Measurements from ENCODE around the gene NEU4.
"Not testable (repeated sequence)": the region's sequence is repeated elsewhere in the genome, so short reads cannot be mapped to it uniquely, and the experiment has no call there.

The NEU4 gene

DNA sequence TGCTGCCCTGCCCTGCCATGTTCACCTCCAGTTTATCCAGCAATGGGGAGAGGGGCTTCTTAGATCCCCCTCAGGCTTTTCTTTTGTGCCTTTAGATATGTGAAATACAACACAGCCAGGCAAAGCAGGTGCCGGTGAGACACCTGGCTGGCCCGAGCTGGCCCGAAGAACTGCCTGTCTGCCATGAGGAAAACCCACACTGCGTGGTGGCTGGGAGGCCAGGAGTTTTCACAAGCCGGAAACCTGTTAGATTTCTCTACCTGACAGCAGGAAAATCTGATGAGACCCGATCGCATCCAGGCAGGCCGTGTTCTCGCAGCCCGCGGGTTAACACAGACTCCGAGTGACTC is 38.1 kb upstream of the NEU4 start:
- Mint-ChIP-seq H3K36me3 (peaks cover 2 to 3% of the 10 kb centered on the region in 2 donors), H3K27me3 (peaks cover 7 to 17% of the 10 kb centered on the region in 2 donors), H3K4me1 (peaks cover 12 to 19% of the 10 kb centered on the region in 2 donors), H3K27ac (no peak overlapping the region), H3K4me3 (no peak overlapping the region), H3K9me3 (no peaks in the 10 kb centered on the region)
- DNase-seq (no peak), ATAC-seq (replicated peaks) (no peak)

DNA sequence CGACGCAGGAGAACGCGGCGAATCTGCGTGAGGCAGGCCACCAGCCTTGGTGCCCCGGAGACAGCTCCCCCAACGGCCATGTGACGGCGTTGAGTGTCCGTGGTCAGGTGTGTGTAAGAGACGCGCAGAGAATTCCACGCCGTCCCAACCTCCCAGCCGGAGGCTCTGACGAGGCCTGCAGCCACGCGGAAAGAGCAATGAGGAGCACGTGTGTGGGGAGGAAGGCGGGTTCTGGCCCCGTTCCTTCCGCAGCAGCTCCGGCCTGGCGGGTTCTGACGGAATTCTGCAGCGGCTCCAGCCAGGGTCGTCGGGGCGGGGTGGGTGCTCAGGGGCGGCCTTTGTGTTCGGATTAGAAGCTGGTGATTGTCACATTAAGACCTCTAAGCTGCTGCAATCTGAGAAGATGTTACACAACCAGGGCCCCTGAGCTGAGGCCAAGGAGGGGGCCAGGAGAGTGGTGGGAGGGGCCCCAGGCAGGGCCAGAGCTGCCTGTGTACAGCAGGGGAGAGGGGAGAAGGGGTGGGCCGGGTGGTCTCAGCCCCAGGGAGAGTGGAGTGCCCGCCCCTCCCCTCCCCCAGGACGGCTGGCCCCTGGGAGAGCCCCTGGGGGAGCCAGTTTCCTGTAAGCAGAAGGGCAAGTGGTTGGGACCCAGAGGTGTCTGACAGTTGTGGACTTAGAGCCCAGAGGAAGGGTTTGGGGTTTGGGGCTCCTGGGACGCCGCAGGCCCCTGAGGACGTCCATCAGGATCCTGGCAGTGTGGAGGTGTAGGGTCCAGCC is 37.5 kb upstream of the NEU4 start:
- ATAC-seq (replicated peaks) = peak in 1 of 2 donors; percentile 36
- Mint-ChIP-seq H3K27me3 (peaks cover 7 to 17% of the 10 kb centered on the region in 2 donors), H3K4me3 (peak overlapping the region; percentile 66 to 75), H3K4me1 (peaks cover 12 to 19% of the 10 kb centered on the region in 2 donors), H3K36me3 (peaks cover 2 to 3% of the 10 kb centered on the region in 2 donors), H3K27ac (peak overlapping the region; percentile 89), H3K9me3 (no peaks in the 10 kb centered on the region)
- DNase-seq = no peak

DNA sequence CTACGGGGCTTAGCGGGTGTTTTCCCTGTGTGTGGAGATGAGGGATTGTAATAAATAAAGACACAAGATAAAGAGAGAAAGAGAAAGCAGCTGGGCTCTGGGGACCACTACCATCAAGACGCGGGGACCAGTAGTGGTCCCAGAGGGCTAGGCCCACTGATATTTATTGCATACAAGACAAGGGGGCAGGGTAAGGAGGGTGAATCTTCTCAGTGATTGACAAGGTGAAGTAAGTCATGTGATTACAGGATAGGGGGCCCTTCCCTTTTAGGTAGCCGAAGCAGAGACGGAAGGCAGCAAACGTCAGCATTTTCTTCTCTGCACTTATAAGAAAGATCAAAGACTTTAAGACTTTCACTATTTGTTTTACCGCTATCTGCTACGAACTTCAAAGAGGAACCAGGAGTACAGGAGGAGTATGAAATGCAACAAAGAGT is 36.9 kb upstream of the NEU4 start:
- peaks cover 12 to 19% of the 10 kb centered on the region in 2 donors for H3K4me1 Mint-ChIP-seq
- ATAC-seq (replicated peaks) (peak in 1 of 2 donors; percentile 59), DNase-seq (peak; percentile 27)
- H3K9me3 Mint-ChIP-seq = no peaks in the 10 kb centered on the region
- H3K27me3 Mint-ChIP-seq = peaks cover 7 to 17% of the 10 kb centered on the region in 2 donors
- H3K4me3 Mint-ChIP-seq = peak overlapping the region; percentile 66 to 75
- H3K36me3 Mint-ChIP-seq = peaks cover 2 to 3% of the 10 kb centered on the region in 2 donors
- H3K27ac Mint-ChIP-seq = peak overlapping the region; percentile 89

DNA sequence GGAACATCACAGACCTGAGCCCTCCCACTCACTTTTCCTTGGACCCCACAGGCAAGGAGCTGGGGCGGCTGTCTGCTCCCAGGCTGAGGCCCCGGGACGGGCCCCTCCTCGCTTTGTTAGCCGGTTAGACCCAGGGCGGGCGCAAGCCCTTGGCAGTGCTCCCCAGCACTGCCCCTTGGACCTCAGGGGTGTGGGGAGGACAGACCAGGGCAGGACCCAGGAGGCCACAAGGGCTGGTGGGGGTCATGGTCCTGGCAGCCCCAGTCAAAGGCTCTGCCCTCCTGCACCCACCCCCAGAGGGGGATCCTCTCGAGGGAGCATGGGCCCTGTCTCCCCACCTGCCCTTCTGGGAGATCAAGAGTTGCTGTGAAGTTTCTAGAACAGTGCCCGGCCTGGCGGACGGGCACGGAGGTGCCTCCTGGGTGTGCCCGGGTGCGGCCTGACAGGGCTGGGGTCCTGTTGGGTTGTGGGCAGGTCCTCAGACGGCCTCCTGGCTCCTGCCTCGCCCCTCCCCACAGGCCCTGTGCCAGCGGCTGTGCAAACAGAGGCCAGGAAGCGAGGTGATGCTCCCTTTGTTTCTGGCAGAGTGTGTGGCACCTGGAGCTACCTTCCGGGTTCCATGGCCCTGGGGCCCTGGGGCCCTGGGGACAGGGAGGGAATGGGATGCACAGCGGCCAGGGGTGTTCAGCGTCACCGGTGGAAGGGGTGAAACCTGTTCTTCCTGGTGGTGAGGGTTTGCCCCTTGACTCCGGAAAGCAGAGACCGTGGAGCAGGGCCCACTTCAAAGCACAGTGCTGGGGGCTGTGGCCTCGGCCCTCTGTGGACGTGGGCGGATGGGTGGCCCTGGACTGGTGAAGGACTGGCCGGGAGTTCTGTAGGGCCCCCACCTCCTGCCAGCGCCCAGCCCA is 35.2 kb upstream of the NEU4 start:
- Mint-ChIP-seq H3K4me1 (peaks cover 12 to 19% of the 10 kb centered on the region in 2 donors), H3K27ac (no peak overlapping the region), H3K36me3 (peaks cover 2 to 3% of the 10 kb centered on the region in 2 donors), H3K27me3 (peaks cover 7 to 17% of the 10 kb centered on the region in 2 donors), H3K9me3 (no peaks in the 10 kb centered on the region), H3K4me3 (no peak overlapping the region)
- DNase-seq = no peak
- no peak for ATAC-seq (replicated peaks)

DNA sequence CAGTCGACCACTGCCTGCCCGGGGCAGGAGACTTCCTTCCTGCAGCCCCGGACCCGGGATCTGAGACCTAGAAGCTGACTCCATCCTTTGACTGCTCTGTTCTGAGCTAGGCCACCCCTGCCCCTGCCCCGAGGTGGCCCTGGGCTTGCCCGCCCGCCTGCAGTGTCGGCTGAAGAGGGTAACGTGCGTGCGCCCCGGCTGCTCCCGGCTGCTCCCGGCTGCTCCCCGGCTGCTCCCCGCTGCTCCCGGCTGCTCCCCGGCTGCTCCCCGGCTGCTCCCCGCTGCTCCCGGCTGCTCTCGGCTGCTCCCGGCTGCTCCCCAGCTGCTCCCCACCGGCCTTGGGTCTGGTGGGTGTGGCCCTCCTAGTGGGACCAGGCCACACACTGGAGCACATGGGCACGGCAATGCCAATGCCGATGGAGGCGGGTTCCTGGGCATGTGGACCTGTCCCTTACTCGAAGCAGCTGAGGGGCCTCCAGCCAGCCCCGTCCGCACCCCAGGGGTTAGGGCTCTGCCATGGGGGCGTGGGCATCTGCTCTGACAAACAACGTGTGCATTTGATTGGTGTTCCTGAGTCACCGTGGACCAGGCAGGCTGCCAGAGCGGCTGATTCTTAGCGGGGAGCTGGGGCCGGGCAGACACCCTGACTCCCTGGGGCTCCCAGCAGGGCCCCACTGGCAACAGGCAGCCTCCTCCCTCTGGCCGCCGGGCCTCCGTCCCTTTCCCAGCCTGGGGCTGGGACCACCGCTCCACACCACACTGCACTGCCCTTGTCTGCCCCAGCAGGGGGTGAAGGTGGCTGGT is 34.4 kb upstream of the NEU4 start:
- no peaks in the 10 kb centered on the region for H3K9me3 Mint-ChIP-seq
- DNase-seq (no peak), ATAC-seq (replicated peaks) (no peak)
- peaks cover 2 to 7% of the 10 kb centered on the region in 2 donors for H3K36me3 Mint-ChIP-seq
- H3K4me1 Mint-ChIP-seq = peaks cover 12 to 19% of the 10 kb centered on the region in 2 donors
- H3K27ac Mint-ChIP-seq = no peak overlapping the region
- peaks cover 7 to 17% of the 10 kb centered on the region in 2 donors for H3K27me3 Mint-ChIP-seq
- no peak overlapping the region for H3K4me3 Mint-ChIP-seq

DNA sequence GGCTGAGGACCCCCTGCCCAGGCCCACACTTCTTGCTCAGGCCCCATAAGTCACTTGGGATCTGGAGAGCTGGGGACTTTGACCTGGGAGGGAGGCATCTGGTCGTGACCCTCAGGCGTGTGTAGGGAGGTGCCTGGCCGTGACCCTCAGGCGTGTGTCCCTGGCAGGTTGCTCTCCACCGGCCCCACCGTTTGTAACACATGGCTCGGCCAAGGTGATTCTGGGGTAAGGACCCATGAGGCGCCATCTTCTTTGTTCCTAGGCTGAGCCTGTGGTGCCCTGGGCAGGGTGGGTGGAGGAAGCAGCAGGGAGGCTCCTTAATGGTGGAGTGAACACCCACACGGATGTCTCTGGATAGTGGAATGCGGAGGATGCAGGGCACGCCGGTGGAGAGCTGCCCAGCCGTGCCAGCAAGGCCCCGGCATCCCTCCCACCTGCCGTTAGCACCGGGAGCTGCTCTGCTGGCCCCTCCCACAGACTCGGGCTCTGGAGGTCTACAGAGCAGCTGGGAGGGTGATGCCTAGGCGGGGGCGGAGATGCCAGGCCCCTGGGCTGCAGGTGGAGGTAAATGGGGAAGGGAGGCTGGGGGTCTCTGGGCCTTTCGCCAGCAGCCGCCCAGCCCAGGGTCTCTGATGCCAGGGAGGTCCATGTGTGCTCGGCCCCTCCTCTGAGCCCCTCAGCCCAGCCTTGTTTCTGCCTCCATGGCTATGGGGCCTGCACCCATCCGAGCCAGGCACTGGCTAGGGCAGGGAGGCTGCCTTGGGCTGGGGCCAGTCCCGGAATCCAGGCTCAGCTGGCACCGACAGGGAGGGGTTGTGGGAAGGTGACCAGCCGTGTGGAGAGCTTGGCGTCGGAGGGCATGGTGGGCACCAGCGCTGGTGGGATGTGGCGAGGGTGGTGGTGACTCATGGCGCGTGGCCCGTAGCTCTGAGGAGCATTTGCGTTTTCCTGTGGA is 33.5 kb upstream of the NEU4 start:
- Mint-ChIP-seq H3K27me3 (peaks cover 7 to 17% of the 10 kb centered on the region in 2 donors), H3K27ac (peak overlapping the region; percentile 47), H3K4me1 (peaks cover 12 to 19% of the 10 kb centered on the region in 2 donors), H3K4me3 (no peak overlapping the region), H3K9me3 (no peaks in the 10 kb centered on the region), H3K36me3 (peaks cover 2 to 5% of the 10 kb centered on the region in 2 donors)
- DNase-seq (no peak), ATAC-seq (replicated peaks) (no peak)

DNA sequence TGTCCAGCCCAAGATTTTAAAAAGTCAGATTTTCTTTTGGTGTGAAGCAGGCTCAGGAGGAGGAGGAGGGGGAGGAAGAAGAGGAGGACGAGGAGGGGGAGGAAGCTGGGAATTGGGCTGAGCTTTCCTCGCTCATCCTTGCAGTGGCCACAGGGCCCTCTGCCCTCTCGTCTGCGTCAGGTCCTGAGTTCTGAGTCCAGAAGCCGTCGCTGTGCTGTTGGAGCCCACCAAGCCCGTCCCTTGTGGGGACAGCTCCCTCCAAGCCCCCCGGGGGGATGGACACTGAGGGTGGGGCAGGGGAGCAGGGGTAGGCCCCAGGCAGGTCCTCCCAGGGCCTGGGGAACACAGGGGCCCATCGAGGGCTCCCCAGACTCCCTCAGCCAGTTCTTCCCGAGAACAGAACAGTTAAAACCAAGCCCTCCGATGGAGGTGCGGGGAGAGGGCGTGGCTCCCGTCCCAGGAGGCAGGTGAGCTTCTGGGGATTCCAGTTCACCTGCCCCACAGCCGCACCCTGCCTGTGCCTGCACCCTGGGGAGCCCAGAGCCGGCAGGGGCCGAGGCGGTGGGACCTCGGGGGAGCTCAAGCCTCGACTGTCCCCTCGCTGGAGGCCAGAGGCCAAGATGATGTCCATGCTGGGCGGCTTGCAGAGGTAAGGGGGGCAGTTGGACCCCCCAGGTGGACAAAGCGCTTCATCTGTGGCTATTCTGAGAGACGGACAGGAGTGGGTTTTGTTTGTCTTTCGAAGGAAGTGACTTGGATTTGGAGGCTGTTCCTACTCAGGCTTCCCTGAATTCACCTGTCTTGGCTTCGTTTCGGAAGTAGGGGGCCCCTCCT is 32.4 kb upstream of the NEU4 start, which contains the start of gene GAL3ST2:
Gene GAL3ST2 (plus strand): TSS at position 487 of the 834 bp plus-strand sequence. CDS start 134 bp downstream, at position 621.
- no peak for ATAC-seq (replicated peaks)
- H3K36me3 Mint-ChIP-seq = peaks cover 0 to 4% of the 10 kb centered on the region in 2 donors
- H3K27ac Mint-ChIP-seq = no peak within 1 kb of the TSS
- no peak for DNase-seq
- no peaks in the 10 kb centered on the region for H3K9me3 Mint-ChIP-seq
- H3K4me3 Mint-ChIP-seq = no peak within 1 kb of the TSS
- peaks cover 9 to 16% of the 10 kb centered on the region in 2 donors for H3K4me1 Mint-ChIP-seq
- H3K27me3 Mint-ChIP-seq = peaks cover 7 to 17% of the 10 kb centered on the region in 2 donors

DNA sequence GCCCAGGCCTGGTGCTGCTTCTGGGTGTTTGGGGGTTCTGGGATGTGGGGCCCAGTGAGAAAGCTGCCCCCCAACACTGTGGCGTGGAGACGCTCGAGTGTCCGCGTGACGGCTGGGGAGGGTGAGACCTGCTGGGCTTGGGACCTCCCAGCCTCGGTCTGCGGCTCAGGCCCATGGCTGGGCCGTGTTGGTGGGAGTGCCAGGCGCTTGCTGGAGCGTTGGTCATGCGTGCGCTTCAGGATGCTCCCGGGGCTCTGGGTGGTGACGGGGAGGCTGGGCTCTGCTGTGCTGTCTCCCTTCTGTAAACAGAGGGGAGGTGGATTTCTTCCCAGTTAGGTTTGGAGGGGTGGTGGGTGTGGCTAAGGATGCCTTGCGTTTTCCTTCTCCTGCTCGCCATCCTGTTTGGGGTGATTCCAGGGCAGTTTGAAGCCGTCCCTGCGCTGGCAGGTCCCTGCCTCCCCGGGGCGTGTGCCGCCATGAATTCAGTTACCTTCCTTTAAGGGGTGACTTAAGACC is 31.8 kb upstream of the NEU4 start:
- Mint-ChIP-seq H3K27ac (no peak overlapping the region), H3K4me3 (no peak overlapping the region), H3K36me3 (peaks cover 0 to 4% of the 10 kb centered on the region in 2 donors), H3K9me3 (no peaks in the 10 kb centered on the region), H3K4me1 (peaks cover 4 to 10% of the 10 kb centered on the region in 2 donors), H3K27me3 (peaks cover 7 to 17% of the 10 kb centered on the region in 2 donors)
- no peak for DNase-seq
- no peak for ATAC-seq (replicated peaks)

DNA sequence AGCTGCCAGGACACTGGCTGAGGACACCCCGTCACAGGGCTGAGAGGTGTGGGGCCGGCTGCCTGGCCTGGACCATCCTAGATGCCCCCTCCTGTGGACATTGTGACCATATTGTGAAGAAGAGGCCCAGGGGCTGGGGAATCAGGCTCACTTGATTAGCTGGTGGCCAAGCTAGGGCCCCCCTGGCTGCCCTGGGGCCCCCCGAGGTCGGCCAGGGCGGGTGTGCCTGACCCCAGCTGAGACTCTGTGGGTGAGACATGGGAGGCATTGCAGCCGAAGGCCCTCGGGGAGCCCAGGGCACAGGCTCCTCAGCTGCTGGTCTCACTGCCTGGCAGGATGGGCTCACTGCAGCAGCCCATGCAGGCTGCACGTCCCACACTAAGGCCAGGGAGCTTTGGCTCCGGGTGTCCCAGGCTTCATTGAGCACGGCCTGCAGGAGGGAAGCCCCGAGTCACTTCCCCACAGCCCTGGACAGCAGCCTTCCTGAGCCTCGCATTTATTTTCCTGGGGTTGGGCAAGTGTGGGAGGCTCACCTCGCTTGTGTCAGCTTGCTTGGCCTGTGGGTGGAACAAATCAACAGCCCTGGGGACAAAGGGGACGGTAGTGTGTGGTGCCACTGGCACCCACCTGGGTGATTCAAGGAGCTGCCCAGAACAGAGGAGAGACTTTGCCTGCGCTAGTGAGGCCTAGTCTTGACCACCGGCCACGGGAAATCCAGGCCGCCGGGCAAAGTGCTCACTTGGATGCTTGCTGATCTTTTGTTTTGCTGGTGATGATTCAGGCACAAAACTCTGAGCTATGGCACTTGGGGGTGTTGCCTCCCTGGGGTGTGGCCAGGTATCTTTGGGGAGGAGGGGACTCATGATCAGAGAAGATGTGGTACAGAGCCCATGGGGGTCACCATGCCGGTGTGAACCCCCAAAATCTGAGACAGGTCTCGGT is 31.0 kb upstream of the NEU4 start:
- no peaks in the 10 kb centered on the region for H3K9me3 Mint-ChIP-seq
- peaks cover 0 to 4% of the 10 kb centered on the region in 2 donors for H3K36me3 Mint-ChIP-seq
- ATAC-seq (replicated peaks) (peak in 1 of 2 donors; percentile 25), DNase-seq (no peak)
- H3K27me3 Mint-ChIP-seq = peaks cover 7 to 17% of the 10 kb centered on the region in 2 donors
- no peak overlapping the region for H3K4me3 Mint-ChIP-seq
- no peak overlapping the region for H3K27ac Mint-ChIP-seq
- H3K4me1 Mint-ChIP-seq = peaks cover 0 to 2% of the 10 kb centered on the region in 2 donors

DNA sequence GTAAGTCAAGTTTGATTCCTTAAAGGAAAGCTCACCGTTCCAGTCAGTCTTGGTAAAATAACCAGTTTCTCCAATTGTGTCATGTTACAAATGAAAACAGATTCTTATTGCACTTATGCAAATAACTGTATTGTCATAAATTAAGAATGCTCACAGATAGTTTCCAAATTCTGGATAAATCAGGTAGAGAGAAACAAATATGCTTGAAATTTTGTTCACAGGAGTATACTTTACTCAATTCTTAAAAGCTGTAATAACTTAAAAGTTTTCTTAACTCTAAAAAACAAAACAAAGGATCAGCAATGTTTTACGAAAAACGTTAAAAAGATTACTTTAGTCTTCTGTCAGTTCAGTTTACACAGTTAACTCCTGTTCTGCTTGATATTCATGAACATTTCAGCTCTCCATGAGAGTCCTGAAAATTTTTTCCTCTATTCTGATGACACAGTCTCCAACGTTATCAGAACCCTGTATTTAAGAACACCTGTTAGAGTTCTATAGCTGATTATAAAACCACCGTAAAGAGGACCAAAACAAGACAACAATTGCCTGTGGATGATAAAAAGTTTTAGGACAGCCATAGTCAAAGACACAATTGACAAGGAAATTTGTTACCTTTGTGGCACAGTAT is 27.9 kb upstream of the NEU4 start:
- Mint-ChIP-seq H3K27me3 (no peaks in the 10 kb centered on the region), H3K27ac (no peak overlapping the region), H3K4me1 (peaks cover 0 to 1% of the 10 kb centered on the region in 2 donors), H3K9me3 (no peaks in the 10 kb centered on the region), H3K36me3 (peaks cover 0 to 4% of the 10 kb centered on the region in 2 donors), H3K4me3 (no peak overlapping the region)
- DNase-seq (no peak), ATAC-seq (replicated peaks) (no peak)

DNA sequence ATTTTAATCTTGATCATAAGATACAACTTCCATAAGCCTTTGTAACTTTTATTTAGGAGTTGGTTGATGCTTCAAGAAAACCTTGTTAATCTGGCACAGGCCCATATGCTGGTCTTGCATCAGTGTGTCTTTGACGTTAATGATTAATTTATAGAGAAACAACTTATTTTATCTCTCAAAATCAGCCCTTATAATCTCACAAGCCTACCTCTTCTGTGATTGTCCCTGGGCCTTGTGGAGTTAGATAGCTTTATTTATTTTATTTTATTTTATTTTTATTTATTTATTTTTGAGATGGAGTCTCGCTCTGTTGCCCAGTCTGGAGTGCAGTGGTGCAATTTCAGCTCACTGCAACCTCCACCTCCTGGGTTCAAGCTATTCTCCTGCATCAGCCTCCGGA is 26.9 kb upstream of the NEU4 start:
- not testable (repeated sequence) for H3K27ac Mint-ChIP-seq; ATAC-seq (replicated peaks)

More for the DNA sequence above, 26.9 kb upstream of the NEU4 start:
- not testable (repeated sequence) for H3K9me3 Mint-ChIP-seq, DNase-seq, H3K27me3 Mint-ChIP-seq, H3K36me3 Mint-ChIP-seq, H3K4me3 Mint-ChIP-seq, H3K4me1 Mint-ChIP-seq
